NCI-H748 (cell line): ENCODE measurements around the gene SLC6A14.

ENCODE experiments used
- DNase-seq: peaks from one replicate; lab custom pipeline; 2025; ENCODE audit not compliant: unreplicated experiment; lab: John Stamatoyannopoulos, UW

The SLC6A14 gene

DNA sequence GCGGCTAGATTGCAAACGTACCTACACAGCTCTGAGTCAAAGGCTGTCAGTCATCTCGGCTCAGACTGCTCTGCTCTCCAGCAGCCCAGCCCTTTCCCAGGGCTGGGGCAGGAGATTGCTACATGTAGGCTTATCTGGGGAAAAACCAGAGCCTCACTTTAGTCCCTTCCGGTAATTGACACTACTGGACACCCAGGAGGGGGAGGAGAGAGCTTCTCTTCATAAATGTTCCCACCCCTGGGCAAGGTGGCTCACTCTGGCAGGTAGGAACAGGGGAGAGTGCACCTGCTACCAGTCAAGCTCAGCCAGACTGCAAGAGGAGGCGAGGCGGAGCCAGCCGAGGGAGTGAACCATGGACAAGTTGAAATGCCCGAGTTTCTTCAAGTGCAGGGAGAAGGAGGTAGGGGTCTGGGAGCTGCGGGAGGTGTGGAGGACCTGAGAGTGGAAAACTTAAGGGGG is at the start of gene SLC6A14:
Gene SLC6A14, plus strand, starts transcription at position 249 of the 459 bp plus-strand sequence. Its CDS starts 104 bp downstream, at position 353.
- DNase-seq, result peak; percentile 19

- no peak for DNase-seq
Measured at GRCh38 chrX:116395752-116396151, 40.7 kb upstream of the SLC6A14 start.

- no peak for DNase-seq
Measured at GRCh38 chrX:116399681-116400080, 36.7 kb upstream of the SLC6A14 start.

GRCh38 chrX:116409219-116409618 is 27.2 kb upstream of the SLC6A14 start:
- no peak for DNase-seq

DNA sequence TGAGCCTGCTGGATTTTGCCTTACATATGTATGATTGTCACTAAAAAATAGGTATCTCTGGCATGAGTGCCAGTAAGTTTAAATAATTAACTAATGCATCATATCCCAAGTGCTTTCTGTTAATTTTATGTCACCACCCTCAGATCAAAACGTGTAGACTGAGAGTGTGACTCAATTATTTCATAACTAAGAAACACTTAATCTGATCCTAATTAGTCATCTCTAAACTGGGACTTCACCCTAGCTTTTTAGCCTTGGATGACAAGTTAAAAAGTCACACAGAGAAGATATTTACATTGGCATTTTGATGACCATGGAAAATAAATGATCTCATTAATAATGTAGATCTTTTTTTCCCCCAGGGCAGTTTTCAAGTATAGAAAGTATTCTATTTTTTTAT is 23.1 kb upstream of the SLC6A14 start:
- no peak for DNase-seq

- DNase-seq, result peak; percentile 93
Measured at GRCh38 chrX:116417214-116417613, 19.2 kb upstream of the SLC6A14 start.

GRCh38 chrX:116417968-116418367 is 18.4 kb upstream of the SLC6A14 start:
- DNase-seq, result no peak

DNA sequence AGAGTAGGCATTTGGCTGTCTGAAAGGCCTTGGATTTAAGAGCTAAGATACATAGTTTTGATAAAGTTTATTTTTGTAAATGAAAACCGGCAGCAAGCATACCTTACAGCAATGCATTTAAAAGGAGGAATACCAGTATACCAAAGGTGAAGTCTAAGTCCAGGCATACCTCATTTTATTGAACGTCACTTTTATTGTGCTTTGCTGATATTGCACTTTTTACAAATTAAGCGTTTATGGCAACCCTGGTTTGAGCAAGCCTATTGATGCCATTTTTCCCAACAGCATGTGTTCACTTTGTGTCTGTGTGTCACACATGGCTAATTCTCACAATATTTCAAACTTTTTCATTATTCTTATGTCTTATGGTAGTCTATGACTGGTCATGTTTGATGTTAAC is 8.4 kb upstream of the SLC6A14 start:
- DNase-seq, result no peak

GRCh38 chrX:116435597-116435996 is 809 bp upstream of the SLC6A14 start:
- DNase-seq, result no peak

- DNase-seq, result no peak
Measured at GRCh38 chrX:116449156-116449555, 12.8 kb downstream of the SLC6A14 start.

DNA sequence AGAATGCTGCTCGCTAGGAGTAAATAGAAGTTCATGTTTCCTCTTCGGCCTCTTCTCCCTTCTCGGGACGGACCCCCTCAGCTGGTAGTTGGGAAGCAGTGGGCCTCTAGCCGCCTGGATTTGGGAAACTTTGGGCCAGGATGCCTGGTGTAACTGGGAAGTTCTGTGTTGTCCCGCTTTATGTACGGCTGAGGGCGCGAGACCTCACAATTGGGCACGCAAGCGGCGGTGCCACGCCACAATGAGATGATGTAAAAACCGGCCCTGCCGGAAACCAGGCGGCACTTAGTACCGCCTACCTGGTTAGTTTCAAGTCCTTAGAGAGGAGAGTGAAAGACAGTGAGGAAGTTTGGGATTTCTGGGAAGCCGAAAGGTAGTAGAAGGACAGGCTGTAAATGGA is 26.4 kb downstream of the SLC6A14 start, which contains the start of gene CT83:
Gene CT83, minus strand, starts transcription at position 155 of the 400 bp plus-strand sequence. Its CDS starts 120 bp downstream, at position 35.
- DNase-seq, result no peak

DNA sequence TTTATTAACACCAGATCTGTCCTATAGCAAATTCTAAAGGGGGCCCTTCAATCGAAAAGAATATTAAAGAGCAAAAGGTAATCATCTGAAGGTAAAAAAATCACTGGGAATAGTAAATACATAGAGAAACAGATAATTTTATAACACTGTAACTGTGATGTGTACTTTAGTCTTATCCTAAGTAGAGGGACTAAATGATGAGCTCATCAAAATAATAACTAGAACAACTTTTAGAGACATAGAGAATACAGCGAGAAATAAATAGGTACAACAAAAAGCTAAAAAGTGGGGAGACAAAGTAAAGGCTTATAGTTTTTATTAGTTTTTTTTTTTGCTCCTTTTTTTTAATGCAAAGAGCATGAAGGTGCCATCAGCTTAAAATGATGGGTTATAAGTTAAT is 43.7 kb downstream of the SLC6A14 start:
- no peak for DNase-seq

DNA sequence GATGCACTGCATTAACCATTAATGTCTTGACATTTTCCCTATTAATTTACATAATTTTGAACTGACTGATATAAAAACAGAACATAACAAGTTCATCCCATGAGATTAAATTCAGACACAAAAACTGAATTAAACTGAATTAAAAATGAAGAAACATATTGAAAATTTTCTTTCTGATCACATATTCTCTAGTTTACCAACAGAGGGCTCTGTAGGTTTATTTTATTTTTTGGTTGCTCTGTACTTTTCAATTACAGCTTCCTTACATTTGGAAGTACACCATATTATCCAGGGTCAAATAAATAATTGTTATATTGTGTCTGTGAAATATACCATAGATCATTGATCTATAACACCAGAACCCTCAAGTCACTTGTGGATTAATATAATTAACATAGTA is 53.7 kb downstream of the SLC6A14 start:
- DNase-seq, result peak; percentile 43

- DNase-seq, result no peak
Measured at GRCh38 chrX:116493271-116493670, 56.9 kb downstream of the SLC6A14 start.

DNA sequence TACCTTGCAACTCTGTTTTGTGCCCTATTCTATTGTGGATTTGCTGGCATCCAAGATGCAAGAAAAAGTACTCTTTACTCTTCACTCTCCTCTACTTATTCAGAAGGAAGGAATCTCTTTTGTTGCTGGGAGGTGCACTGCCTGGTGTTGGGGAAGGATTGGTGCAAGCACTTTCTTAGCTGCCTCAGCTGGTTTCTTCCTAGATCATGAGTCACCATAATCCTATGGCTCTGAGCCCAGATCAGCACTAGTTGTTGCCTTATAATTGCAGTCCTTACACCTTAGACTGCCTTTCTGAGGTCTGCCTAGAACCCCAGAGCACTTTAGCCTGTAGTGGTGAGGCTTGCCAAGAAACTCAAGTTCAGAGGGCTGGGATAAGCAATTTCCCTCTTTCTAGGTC is 63.4 kb downstream of the SLC6A14 start:
- no peak for DNase-seq
